ENCODE data around the gene EVA1B. TPM values are rescaled to one million over a fixed set of nuclear protein-coding genes. Genes with fewer than 3 reads are reported as not detected.

The EVA1B gene
- total and polyA plus RNA-seq, 2 of the 13 experiments (the other 11 are each of a cell fraction or from before 2014, with no cell fraction given): 3.9 to 6.6 TPM

GRCh38 chr1:36279789-36280296, 43.6 kb downstream of the EVA1B start:
- H3K4me2 ChIP-seq (ENCODE audit: low read depth, low read length): no peak overlapping the region
- ATAC-seq (no peak), FAIRE-seq (no peak), DNase-seq (ENCODE audit: low spot score) (no peak)
- H3K9ac ChIP-seq (ENCODE audit: insufficient read depth, low read depth, low read length): no peak overlapping the region
- no peaks in the 10 kb centered on the region for H4K20me1 ChIP-seq (ENCODE audit: insufficient read depth, low read length)
- H3K79me2 ChIP-seq (ENCODE audit: insufficient read depth, low read length): peaks cover 39% of the 10 kb centered on the region
- WGBS (ENCODE audit: low lambda C conversion rate): 94% methylated on average over 7 of the region's 7 CpGs
- H3K4me3 ChIP-seq (replicated peaks in 1 of 3; ENCODE audit: insufficient read depth in 1 of 3, low read depth in 2 of 3, low read length in 3 of 3): no peak overlapping the region
- no peak overlapping the region for H3K27ac ChIP-seq (ENCODE audit: extremely low read length, insufficient read depth, low read length)
- H3K4me1 ChIP-seq (ENCODE audit: insufficient read depth, low read length): no peaks in the 10 kb centered on the region
- in situ Hi-C loops (cut with HindIII; ENCODE audit: extremely low pct_ligation_motif_present, low pct_unique_long_range_greater_than_20kb): no loop called here
- no peaks in the 10 kb centered on the region for H3K9me3 ChIP-seq (ENCODE audit: low read length)
- H3K36me3 ChIP-seq (replicated peaks in 1 of 2; ENCODE audit: control insufficient read depth in 1 of 2, insufficient read depth in 2 of 2, low read length in 2 of 2): peaks cover 0 to 45% of the 10 kb centered on the region in 2 experiments; a peak in 4 of 5 replicates
- ChIA-PET POLR2A (no interaction called here), CTCF (ENCODE audit: low intra/inter-chr PET ratio, low total read pairs) (no interaction called here)
- H2AFZ ChIP-seq (ENCODE audit: low read length): no peak overlapping the region
- no peaks in the 10 kb centered on the region for H3K27me3 ChIP-seq (ENCODE audit: control insufficient read depth in 1 of 2, insufficient read depth in 2 of 2, low read length in 2 of 2)
- intact Hi-C loops (cut with micrococcal nuclease; ENCODE audit: unreplicated experiment): no loop called here
- no TSS peak for BruUV-seq (replicated peaks)
- TF ChIP-seq CEBPB (IDR thresholded peaks at IDR 0.05; ENCODE audit: borderline replicate concordance, low read depth, low read length): no peak
- no peak for TF ChIP-seq CBX2 (IDR thresholded peaks at IDR 0.05; ENCODE audit: low read depth, low read length)
- no peak for TF ChIP-seq CBX2 (CRISPR knock-in tag; IDR thresholded peaks at IDR 0.05; ENCODE audit: low read depth)
- no peak for TF ChIP-seq ZNF772 (CRISPR knock-in tag; IDR thresholded peaks at IDR 0.05)
- TF ChIP-seq ZNF607 (CRISPR knock-in tag; IDR thresholded peaks at IDR 0.05; ENCODE audit: borderline replicate concordance): no peak
- TF ChIP-seq KIAA2018 (CRISPR knock-in tag; IDR thresholded peaks at IDR 0.05; ENCODE audit: borderline replicate concordance): no peak
- no peak for TF ChIP-seq ZNF253 (CRISPR knock-in tag; IDR thresholded peaks at IDR 0.05; ENCODE audit: borderline replicate concordance)
- no peak for TF ChIP-seq ZNF784 (CRISPR knock-in tag; IDR thresholded peaks at IDR 0.05; ENCODE audit: borderline replicate concordance)
- no peak for TF ChIP-seq TARDBP (CRISPR knock-in tag; IDR thresholded peaks at IDR 0.05)
- no peak for TF ChIP-seq RXRB (CRISPR knock-in tag; IDR thresholded peaks at IDR 0.05; ENCODE audit: borderline replicate concordance)
- no peak for TF ChIP-seq NFIB (CRISPR knock-in tag; IDR thresholded peaks at IDR 0.05; ENCODE audit: borderline replicate concordance)
- TF ChIP-seq HNRNPL (IDR thresholded peaks at IDR 0.05; ENCODE audit: low read depth, low read length): no peak
- TF ChIP-seq GATAD1 (CRISPR knock-in tag; IDR thresholded peaks at IDR 0.05): no peak
- TF ChIP-seq KLF9 (CRISPR knock-in tag; IDR thresholded peaks at IDR 0.05; ENCODE audit: low read depth): no peak
- no peak for TF ChIP-seq ZNF703 (CRISPR knock-in tag; IDR thresholded peaks at IDR 0.05; ENCODE audit: borderline replicate concordance)
- no peak for TF ChIP-seq ZNF639 (CRISPR knock-in tag; conservative IDR thresholded peaks at IDR 0.05)
